Esophagus muscularis mucosa (tissue), 4 donors: ENCODE results near the gene CMTR1.

ENCODE experiments used
- CTCF ChIP-seq, 3 experiments: fragments of 200-600 bp in 2 of 3; fragments of 450-650 bp in 1 of 3; sonication (generic) in 2 of 3; IDR thresholded peaks; one replicate each; pipeline ENCODE4 v1.5.1; 2017 to 2019; ENCODE audit warnings: antibody characterized with exemption in 3 of 3, mild to moderate bottlenecking in 2 of 3, moderate library complexity in 1 of 3
- EP300 ChIP-seq: sonication (generic); formaldehyde crosslinking; IDR thresholded peaks from one replicate; pipeline ENCODE4 v1.6.1; 2017; ENCODE audit warnings: antibody characterized with exemption
- POLR2A ChIP-seq: fragments of 450-650 bp; IDR thresholded peaks from one replicate; pipeline ENCODE4 v1.6.1; 2017; ENCODE audit warnings: antibody characterized with exemption, moderate library complexity, mild to moderate bottlenecking, low read depth
- POLR2AphosphoS5 ChIP-seq, 2 donors: sonication (generic); formaldehyde crosslinking; IDR thresholded peaks; one replicate each; pipeline ENCODE4 v1.6.1; 2017; ENCODE audit warnings: antibody characterized with exemption in 2 of 2

- TF ChIP-seq CTCF (IDR thresholded peaks at IDR 0.05) (no peak), POLR2A (no peak), EP300 (no peak), POLR2AphosphoS5 (IDR thresholded peaks at IDR 0.05) (no peak)
Observed at GRCh38 chr6:37521674-37522073, 88.7 kb downstream of the CMTR1 start.
